ENCODE measurements around the gene SPTLC3. TPM values are rescaled to one million over a fixed set of nuclear protein-coding genes. Genes with fewer than 3 reads are reported as not detected.

SPTLC3 gene
- total RNA-seq, 1 donor from 2014 or later = 26.4 TPM

- DNase-seq (ENCODE audit: low spot score) = no peak
Measured at GRCh38 chr20:12984863-12985262, 23.9 kb upstream of the SPTLC3 start.

- DNase-seq (ENCODE audit: low spot score) = no peak
Measured at GRCh38 chr20:12987261-12987660, 21.5 kb upstream of the SPTLC3 start.

GRCh38 chr20:12989586-12990115 is 19.1 kb upstream of the SPTLC3 start:
- no peak for DNase-seq (ENCODE audit: low spot score)

DNA sequence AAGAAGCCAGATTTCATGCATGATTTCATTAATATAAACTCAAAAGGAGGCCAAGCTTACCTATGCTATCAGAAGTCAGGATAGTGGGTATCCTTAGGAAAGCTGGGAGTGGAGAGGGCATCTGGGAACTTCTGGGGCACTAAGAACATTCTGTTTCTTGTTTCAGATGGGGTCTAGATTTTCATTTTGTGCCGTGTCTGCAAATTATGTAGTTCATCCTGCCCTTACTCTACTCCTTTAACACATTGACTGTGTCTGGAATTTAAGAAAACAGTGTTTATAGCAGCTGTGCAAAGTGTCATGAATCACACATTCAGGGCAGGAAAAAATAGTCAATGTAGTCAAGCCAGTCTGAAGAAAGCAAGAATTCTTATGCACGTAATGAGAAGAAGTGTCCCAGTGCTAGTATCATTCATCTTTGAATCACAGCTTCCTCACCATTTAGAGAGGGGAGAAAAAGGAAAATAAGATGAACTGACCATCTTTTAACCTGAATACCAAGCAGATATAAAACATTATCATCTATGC is 11.6 kb upstream of the SPTLC3 start:
- DNase-seq (ENCODE audit: low spot score) = no peak

DNA sequence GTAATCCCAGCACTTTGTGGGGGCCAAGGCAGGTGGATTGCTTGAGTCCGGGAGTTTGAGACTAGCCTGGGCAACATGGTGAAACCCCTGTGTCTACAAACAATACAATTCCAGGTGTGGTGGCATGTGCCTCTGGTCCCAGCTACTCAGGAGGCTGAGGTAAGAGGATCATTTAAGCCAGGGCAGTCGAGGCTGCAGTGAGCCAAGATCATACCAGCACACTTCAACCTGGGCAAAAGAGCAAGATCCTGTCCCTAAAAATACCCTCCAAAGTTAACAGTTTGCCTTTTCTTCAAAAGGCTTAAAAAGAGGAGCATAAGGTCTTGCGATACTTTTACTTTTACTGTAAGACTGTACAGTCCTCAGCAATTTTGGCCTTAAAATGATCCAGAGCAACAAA is 10.7 kb upstream of the SPTLC3 start:
- DNase-seq (ENCODE audit: low spot score) = no peak

DNA sequence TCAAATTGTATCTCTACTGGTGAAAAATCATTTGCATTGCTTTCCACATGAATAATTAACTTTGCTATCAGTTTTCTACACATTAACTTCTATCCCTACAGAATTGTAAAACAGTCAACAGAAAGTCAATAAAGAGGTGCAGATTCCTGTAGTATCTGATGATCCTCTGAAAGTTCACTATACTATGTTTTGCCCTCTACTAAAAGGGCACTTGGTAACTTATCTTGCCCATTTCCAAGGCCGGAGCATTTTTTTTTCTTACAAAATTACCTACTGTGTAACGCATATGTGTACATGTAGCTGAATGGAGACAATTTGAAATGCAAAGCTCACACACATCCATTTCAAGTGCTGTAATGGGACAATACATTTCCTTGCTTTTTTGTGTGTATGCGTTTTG is 9.6 kb upstream of the SPTLC3 start:
- no peak for DNase-seq (ENCODE audit: low spot score)

DNA sequence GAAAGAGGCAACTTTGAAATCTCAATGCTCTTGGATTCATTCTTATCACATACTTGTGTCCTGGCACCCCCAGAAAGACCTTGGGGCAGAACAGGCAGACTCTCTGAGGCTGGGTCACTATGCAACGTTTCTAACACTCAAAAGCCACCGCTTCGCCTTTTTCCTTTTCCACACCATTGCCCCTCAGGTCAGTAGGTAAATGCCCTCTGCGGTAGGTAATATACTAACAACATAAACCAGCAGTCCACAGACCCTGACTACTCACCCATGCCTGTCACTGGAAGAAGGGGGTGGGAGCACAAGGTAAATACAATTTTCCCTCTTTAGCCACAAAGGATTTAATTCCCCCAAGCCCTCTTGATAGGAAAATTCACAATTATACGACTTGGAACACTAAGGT is 6.5 kb upstream of the SPTLC3 start:
- no peak for DNase-seq (ENCODE audit: low spot score)

DNA sequence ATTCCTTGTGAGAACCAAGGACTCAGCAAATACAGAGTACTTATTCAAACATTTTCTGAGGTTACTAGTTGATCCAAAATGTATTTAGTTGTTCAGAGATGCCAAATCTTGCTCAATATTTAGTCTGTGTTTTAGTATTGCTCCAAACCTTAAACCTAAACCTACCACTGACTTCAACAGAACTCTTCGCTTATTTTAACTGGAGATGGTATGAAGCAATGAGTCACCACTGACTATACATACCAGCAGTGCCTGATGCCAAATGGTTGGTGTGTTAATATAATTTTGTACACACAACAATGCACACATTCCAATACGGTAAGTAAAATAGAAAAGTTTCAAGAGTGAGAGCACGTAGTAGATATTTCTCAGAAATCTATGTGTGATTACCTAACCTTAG is 1.9 kb upstream of the SPTLC3 start:
- DNase-seq (ENCODE audit: low spot score) = no peak

- no peak for DNase-seq (ENCODE audit: low spot score)
Measured at GRCh38 chr20:13007596-13007995, 1.2 kb upstream of the SPTLC3 start.

DNA sequence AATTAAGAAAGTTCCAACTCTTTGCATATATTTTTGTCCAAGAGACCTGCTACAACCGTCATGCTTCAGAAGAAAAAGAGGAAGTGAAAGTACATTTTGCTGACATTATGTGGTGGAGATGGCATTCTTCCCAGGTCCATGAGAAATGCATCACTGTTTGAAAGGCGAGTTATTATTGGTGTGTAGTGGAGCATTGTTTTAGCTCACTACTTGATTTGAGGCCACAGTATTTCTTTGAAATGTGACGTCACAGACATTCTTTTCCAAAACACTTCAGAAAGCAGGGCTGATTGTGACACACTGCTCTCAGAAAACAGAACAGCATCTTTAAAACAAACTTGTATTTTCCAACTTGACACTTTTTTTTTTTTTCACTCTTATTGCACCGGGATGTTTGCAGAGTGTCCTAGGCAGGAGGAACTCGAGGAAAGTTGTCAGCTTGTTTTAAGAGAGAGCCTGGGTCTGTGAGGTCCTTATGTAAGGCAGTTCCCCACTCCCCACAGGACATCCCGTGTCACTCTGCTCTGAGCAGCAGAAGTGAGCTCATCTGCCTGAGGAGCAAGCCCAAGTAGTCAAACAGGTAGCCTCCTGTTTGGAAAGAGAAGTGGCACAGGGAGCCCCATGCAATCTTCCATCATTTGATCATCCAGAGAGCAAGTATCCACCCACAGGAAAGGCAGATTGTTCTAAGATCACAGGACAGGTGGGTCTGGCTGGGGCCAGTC is 1.1 kb downstream of the SPTLC3 start:
- DNase-seq (ENCODE audit: low spot score) = peak; percentile 66

- DNase-seq (ENCODE audit: low spot score) = no peak
Measured at GRCh38 chr20:13012886-13013285, 4.1 kb downstream of the SPTLC3 start.

DNA sequence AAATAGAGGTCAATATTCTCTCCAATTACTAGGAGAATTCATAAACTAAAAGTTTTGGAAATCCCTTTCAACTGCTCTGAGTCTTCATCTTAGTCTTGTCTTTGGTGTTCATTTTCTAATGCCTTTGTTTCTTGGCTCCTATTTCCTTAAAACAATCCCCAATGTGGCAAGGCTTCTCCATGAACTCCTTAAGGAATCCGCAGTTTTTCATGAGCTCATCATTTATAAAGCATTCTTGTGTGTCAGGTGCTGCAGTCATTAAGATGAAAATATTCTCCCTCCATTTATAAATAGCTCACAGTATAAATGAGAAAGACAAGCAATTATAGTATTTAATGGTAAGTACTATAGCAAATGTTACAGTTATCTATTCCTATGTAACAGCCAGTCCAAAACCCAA is 4.6 kb downstream of the SPTLC3 start:
- DNase-seq (ENCODE audit: low spot score) = no peak

GRCh38 chr20:13017235-13017634 is 8.5 kb downstream of the SPTLC3 start:
- DNase-seq (ENCODE audit: low spot score) = no peak

GRCh38 chr20:13017883-13018535 is 9.2 kb downstream of the SPTLC3 start:
- no peak for DNase-seq (ENCODE audit: low spot score)

GRCh38 chr20:13021205-13021970 is 12.6 kb downstream of the SPTLC3 start:
- DNase-seq (ENCODE audit: low spot score) = no peak

DNA sequence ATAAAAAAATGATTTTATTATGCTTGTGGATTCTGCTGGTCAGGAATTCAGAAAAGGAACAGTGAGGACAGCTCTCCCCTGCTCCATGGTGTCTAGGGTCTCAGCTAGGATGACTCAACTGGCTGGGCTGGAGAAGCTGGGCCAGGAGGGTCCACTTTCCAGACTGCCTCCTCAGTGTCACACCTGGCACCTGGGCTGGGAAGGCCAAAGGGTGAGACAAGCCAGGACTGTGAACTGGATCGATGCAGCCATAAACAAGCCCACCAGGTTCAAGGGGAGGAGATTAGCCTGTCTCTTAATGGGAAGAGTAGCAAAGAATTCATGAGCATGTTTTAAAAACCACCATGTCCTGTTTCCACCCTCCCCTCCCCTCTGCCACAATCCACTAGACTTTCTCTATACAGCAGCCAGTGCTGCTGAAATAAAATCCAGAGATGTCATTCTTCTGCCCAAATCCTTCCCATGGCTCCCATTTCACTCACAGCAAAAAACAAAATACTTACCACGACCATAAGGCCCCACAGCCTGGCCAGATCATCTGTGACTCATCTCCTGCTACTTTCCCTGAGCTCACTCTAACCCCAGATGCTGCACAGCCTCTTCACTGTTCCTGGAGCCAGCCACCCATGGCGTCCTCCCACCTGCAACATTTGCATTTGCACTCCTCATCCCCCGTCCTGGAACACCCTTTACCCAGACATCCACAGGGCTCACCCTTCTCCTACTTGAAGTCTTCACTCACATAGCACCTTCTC is 13.8 kb downstream of the SPTLC3 start:
- no peak for DNase-seq (ENCODE audit: low spot score)

DNA sequence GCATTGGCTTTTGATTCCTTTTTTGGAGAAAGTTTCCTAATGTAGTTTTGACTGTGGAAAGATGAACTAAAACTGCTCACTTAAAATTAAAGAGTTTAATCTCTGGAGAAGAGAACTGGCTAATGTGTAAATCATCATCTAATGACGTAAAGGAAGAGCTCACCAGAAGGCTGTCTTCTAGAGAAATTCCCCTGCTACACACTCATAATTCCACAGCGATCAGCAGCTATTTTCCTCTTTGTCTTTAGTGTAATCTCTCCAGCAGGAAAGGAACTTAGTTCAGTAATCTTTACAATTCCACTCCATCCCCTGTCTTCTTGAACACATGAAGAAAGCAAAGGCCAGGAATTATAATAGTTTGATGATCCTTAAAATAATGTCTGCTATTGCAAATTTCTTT is 15.8 kb downstream of the SPTLC3 start:
- DNase-seq (ENCODE audit: low spot score) = no peak

DNA sequence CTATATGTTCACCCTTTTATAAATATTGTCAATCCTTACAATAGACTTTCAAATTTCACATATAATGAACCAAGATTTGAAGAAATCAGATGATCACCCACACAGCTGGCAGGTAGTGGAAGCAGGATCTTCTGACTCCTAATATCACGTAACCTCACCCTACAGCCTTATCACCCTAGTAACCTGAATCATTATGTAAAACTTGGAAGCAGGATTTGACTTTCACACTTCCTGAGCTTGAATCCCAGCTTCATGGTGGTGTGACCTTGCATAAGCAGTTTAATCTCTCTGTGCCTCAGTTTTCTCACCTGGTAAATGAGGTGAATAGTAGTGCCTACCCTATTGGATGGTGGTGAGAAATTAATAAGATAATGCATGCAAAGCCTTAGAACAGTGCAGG is 16.4 kb downstream of the SPTLC3 start:
- no peak for DNase-seq (ENCODE audit: low spot score)

- DNase-seq (ENCODE audit: low spot score) = no peak
Measured at GRCh38 chr20:13028001-13028400, 19.2 kb downstream of the SPTLC3 start.

DNA sequence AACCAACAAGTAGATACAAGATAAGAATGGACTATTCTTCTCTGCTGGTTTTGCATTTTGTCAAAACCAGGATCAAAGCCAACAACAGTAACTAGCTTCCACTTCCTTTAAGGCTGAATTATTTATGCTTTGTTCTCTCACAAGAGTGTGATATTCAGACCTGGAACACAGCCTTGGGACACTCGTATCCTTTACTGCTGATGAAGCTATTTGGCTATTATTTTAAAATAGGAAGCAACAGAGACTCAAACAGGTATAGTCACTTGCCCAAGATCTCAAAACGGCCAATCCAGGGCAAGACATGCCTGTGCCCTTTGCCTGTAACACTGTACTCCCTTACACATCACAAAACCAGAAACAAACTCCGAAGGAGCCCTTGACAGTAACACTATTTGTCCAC is 19.9 kb downstream of the SPTLC3 start:
- no peak for DNase-seq (ENCODE audit: low spot score)

GRCh38 chr20:13029687-13030375 is 21.1 kb downstream of the SPTLC3 start:
- peak; percentile 45 for DNase-seq (ENCODE audit: low spot score)
